GM19023 (cell line): ENCODE measurements around the gene GPR75.
"Not testable (repeated sequence)": the region's sequence is repeated elsewhere in the genome, so short reads cannot be mapped to it uniquely, and the experiment has no call there.

Experiments
- ATAC-seq: cut with Tn5 transposase; IDR thresholded peaks from one replicate; pipeline ENCODE4 v1.9.1; 2021; ENCODE audit warnings: mild to moderate bottlenecking, moderate library complexity; ENCODE audit not compliant: unreplicated experiment

GPR75 gene

DNA sequence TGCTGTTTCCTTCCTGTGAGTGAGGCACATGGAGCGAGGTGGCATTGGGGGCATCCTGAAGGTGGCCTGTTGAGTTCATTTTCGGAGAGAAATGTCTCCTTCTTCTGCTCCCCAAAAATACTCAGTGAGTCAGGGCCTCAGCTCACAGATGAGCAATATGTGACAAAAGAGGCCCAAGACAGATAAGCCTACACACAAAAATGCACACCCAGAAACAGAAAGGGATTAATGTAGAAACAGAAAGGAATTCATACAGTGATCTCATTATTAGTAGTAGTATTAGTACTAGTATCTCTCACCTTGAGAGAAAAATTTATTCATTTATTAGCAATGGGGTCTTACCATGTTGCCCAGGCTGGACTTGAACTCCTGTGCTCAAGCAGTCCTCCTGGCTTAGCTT is 5.1 kb downstream of the GPR75 start:
- no peak for ATAC-seq

DNA sequence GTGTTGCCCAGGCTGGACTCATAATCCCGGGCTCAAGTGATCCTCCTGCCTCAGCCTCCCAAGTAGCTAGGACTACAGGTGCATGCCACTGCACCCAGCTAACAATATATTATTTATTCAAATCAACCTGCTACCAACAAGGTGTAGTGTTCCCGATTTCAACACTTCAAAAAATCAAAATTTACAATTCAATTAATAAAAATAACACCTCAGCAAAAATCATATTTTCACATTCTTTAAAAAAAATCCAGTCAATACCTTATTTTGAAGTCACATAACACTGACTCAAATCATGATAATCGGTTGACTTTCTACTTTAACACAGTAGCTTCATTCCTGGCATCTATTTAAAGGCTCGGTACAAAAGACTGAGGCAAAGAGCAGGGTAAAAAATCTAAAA is 7.2 kb downstream of the GPR75 start:
- no peak for ATAC-seq

GRCh38 chr2:53851052-53851757 is 8.6 kb downstream of the GPR75 start:
- ATAC-seq = not testable (repeated sequence)

- ATAC-seq = no peak
These were observed 11.7 kb downstream of the GPR75 start for GRCh38 chr2:53848062-53848461.

DNA sequence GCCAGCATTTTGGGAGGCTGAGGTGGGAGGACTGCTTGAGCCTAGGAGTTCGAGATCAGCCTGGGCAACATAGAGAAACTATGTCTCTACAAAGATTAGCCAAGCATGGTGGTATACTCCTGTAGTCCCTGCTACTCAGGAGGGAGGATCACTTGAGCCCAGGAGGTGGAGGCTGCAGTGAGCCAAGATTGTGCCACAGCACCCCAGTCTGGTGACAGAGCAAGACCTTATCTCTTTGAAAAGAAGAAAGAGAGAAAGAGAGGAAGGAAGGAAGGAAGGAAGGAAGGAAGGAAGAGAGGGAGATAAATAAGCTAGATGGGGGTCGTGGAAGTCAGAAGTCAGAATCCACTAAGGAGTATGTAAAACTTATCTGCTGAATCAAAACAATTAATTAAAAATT is 16.2 kb downstream of the GPR75 start:
- ATAC-seq = no peak

- no peak for ATAC-seq
These were observed 16.9 kb downstream of the GPR75 start for GRCh38 chr2:53842891-53843290.

GRCh38 chr2:53841651-53842050 is 18.1 kb downstream of the GPR75 start:
- not testable (repeated sequence) for ATAC-seq

- ATAC-seq = no peak
These were observed 19.2 kb downstream of the GPR75 start for GRCh38 chr2:53840580-53840979.

GRCh38 chr2:53829980-53830290 is 29.8 kb downstream of the GPR75 start:
- not testable (repeated sequence) for ATAC-seq

- no peak for ATAC-seq
These were observed 30.3 kb downstream of the GPR75 start for GRCh38 chr2:53829273-53829979.

DNA sequence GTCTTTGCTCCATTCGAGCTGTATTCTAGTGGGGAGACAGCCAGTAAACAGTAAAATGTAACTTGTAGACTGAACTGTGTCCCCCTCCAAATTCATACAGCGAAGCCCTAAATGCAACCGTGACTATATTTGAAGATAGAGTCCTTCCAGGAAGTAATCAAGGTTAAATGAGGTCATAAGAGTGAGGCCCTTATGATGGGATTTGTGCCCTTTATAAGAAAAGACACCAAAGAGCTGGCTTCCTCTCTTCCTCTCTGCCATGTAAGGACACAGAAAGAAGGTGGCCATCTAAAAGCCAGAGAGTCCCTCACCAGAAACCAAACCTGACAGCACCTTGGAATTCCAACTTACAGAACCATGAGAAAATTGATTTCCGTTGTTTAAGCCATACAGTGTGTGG is 31.4 kb downstream of the GPR75 start:
- ATAC-seq = no peak

- ATAC-seq = no peak
These were observed 32.2 kb downstream of the GPR75 start for GRCh38 chr2:53827398-53828175.

- ATAC-seq = no peak
These were observed 33.0 kb downstream of the GPR75 start for GRCh38 chr2:53826587-53827397.

GRCh38 chr2:53826030-53826410 is 33.7 kb downstream of the GPR75 start:
- no peak for ATAC-seq

GRCh38 chr2:53823639-53824038 is 36.1 kb downstream of the GPR75 start:
- not testable (repeated sequence) for ATAC-seq

DNA sequence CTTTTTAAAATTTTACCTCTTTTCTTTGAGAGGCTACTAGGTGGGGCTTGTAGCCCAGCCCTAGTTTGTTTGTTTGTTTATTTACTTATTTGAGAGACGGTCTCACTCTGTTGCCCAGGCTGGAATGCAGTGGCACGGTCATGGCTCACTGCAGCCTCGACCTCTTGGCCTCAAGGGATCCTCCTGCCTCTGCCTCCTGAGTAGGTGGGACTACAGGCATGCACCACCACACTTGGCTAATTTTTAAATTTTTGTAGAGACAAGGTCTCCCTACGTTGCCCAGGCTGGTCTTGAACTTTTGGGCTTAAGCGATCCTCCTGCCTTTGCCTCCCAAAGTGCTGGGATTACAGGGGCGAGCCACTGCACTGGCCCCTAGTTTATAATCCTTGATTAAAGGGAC is 38.0 kb downstream of the GPR75 start:
- ATAC-seq = no peak

- no peak for ATAC-seq
These were observed 39.1 kb downstream of the GPR75 start for GRCh38 chr2:53820711-53821110.

DNA sequence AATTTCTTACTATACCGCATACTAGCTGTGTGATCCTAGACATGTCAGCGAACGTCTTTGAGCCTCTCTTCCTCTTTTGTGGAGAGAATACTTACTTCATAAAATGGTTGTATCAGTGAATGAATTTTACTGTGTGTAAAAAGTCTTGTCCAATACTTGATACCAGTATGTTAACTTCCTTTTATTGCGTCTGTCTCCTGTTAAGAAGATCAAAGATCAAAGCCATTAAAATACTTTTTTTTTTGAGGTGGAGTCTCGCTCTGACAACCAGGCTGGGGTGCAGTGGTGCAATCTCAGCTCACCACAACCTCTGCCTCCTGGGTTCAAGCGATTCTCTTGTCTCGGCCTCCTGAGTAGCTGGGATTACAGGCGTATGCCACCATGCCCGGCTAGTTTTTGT is 39.7 kb downstream of the GPR75 start:
- ATAC-seq = no peak

DNA sequence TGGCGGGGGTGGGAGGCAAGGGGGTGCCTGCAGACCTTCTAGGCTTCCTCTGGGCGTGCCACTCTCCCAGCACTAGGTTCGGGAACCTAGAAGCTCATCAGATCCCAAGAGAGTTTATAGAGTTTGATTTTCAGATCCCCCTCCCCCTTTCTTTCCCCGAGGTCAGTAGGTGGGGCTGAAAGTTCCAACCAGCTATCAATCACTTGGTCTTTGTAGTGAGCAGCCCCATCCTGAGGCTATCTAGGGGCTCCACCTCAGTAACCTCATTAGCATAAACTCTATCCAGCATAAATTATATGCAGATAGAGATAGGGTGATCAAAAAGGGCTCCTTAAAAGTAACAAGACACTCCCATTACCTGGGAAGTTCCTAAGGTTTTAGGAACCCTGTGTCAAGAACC is 40.1 kb downstream of the GPR75 start:
- ATAC-seq = no peak

GRCh38 chr2:53818854-53819435 is 40.8 kb downstream of the GPR75 start:
- no peak for ATAC-seq

GRCh38 chr2:53813151-53813550 is 46.6 kb downstream of the GPR75 start:
- no peak for ATAC-seq
